Measurements from ENCODE around the gene MYH11. TPM values are rescaled to one million over a fixed set of nuclear protein-coding genes. Genes with fewer than 3 reads are reported as not detected.
A peak's percentile ranks its signal among the peaks of the same experiment; 100 is the strongest.
"Not testable (repeated sequence)": the region's sequence is repeated elsewhere in the genome, so short reads cannot be mapped to it uniquely, and the experiment has no call there.

The MYH11 gene
- total RNA-seq, 2 donors from 2014 or later: 968 to 2,091 TPM

- intact Hi-C loops (cut with DNase I): no loop called here
- TF ChIP-seq POLR2A (IDR thresholded peaks at IDR 0.05) (no peak), CTCF (IDR thresholded peaks at IDR 0.05) (no peak), POLR2AphosphoS5 (IDR thresholded peaks at IDR 0.05) (no peak)
- WGBS: 83% methylated on average over 6 of the region's 6 CpGs
- H3K9me3 ChIP-seq: no peaks in the 10 kb centered on the region
- H3K4me3 ChIP-seq: no peak overlapping the region
- DNase-seq (ENCODE audit: low spot score): no peak
- no peaks in the 10 kb centered on the region for H3K27me3 ChIP-seq (replicated peaks; ENCODE audit: insufficient read depth)
- H3K36me3 ChIP-seq: no peaks in the 10 kb centered on the region
- H3K27ac ChIP-seq: no peak overlapping the region
- H3K4me1 ChIP-seq (replicated peaks): no peaks in the 10 kb centered on the region
Measured at GRCh38 chr16:15658149-15658548, 198.7 kb downstream of the MYH11 start.

GRCh38 chr16:15655561-15655960, 201.3 kb downstream of the MYH11 start:
- H3K27me3 ChIP-seq (replicated peaks; ENCODE audit: insufficient read depth); DNase-seq (ENCODE audit: low spot score); H3K27ac ChIP-seq; H3K36me3 ChIP-seq; intact Hi-C loops (cut with DNase I); H3K4me3 ChIP-seq; H3K4me1 ChIP-seq (replicated peaks); H3K9me3 ChIP-seq: not testable (repeated sequence)
- 81% methylated on average over 5 of the region's 6 CpGs for WGBS

GRCh38 chr16:15654591-15654990, 202.2 kb downstream of the MYH11 start:
- intact Hi-C loops (cut with DNase I): no loop called here
- no peak overlapping the region for H3K4me3 ChIP-seq
- no peaks in the 10 kb centered on the region for H3K27me3 ChIP-seq (replicated peaks; ENCODE audit: insufficient read depth)
- no peak for DNase-seq (ENCODE audit: low spot score)
- no peak overlapping the region for H3K27ac ChIP-seq
- WGBS: 79% methylated on average over 2 of the region's 2 CpGs
- no peaks in the 10 kb centered on the region for H3K9me3 ChIP-seq
- TF ChIP-seq POLR2A (IDR thresholded peaks at IDR 0.05) (no peak), CTCF (IDR thresholded peaks at IDR 0.05) (no peak), POLR2AphosphoS5 (IDR thresholded peaks at IDR 0.05) (no peak)
- H3K4me1 ChIP-seq (replicated peaks): no peaks in the 10 kb centered on the region
- H3K36me3 ChIP-seq: no peaks in the 10 kb centered on the region

- no peaks in the 10 kb centered on the region for H3K36me3 ChIP-seq
- H3K4me3 ChIP-seq: no peak overlapping the region
- no peaks in the 10 kb centered on the region for H3K4me1 ChIP-seq (replicated peaks)
- no peaks in the 10 kb centered on the region for H3K27me3 ChIP-seq (replicated peaks; ENCODE audit: insufficient read depth)
- DNase-seq (ENCODE audit: low spot score): peak; percentile 44
- 14% methylated on average over 4 of the region's 4 CpGs for WGBS
- no peak for TF ChIP-seq CTCF (IDR thresholded peaks at IDR 0.05)
- TF ChIP-seq POLR2AphosphoS5 (IDR thresholded peaks at IDR 0.05): peak; percentile 45
- no peak for TF ChIP-seq POLR2A (IDR thresholded peaks at IDR 0.05)
- intact Hi-C loops (cut with DNase I): no loop called here
- no peaks in the 10 kb centered on the region for H3K9me3 ChIP-seq
- no peak overlapping the region for H3K27ac ChIP-seq
Measured at GRCh38 chr16:15653227-15653626, 203.6 kb downstream of the MYH11 start.

Small RNA genes within 50 kb of the gene (small RNA-seq; reads per million reads assigned to genes)
- gene RNU6-213P: 0 reads per million in 2 donors

Other genes starting within 250 kb of the MYH11 start
- 10 to 100 TPM; 33.3 to 54.2 TPM for gene MARF1, start 213.9 kb downstream of the MYH11 start, total RNA-seq
- 10 to 100 TPM; 34.3 to 39.3 TPM for gene NDE1, start 206.8 kb downstream of the MYH11 start, total RNA-seq
- gene CEP20, start 31.6 kb upstream of the MYH11 start, total RNA-seq: 10 to 100 TPM; 30.7 to 33.4 TPM
- 10 to 100 TPM; 33.4 to 87.7 TPM for gene ABCC1, start 92.6 kb upstream of the MYH11 start, total RNA-seq

All from prostate gland (tissue), 2 donors.